HepG2 (cell line): ENCODE data around the gene C1orf115. TPM values are rescaled to one million over a fixed set of nuclear protein-coding genes. Genes with fewer than 3 reads are reported as not detected.

ENCODE experiments used
- ARNT ChIP-seq: fragments of 450-650 bp; IDR thresholded peaks from 2 replicates; pipeline ENCODE4 v1.6.1; 2017
- BCL6 ChIP-seq: IDR thresholded peaks from 2 replicates; pipeline ENCODE4 v1.6.1; 2016; ENCODE audit warnings: missing genetic modification reagents, missing compliant biosample characterization
- EEA1 ChIP-seq: sonication (generic); formaldehyde crosslinking; IDR thresholded peaks from 2 replicates; pipeline ENCODE4 v1.5.1; 2020; ENCODE audit warnings: mild to moderate bottlenecking, missing genetic modification reagents, borderline replicate concordance
- FOXA3 ChIP-seq: IDR thresholded peaks from 2 replicates; pipeline ENCODE4 v1.6.1; 2016; ENCODE audit warnings: missing genetic modification reagents, missing compliant biosample characterization
- MED1 ChIP-seq: sonication (generic); formaldehyde crosslinking; IDR thresholded peaks from 2 replicates; pipeline ENCODE4 v1.4.0; 2020; ENCODE audit warnings: missing genetic modification reagents
- PHF21A ChIP-seq: sonication (generic); formaldehyde crosslinking; IDR thresholded peaks from 2 replicates; pipeline ENCODE4 v1.5.0; 2020; ENCODE audit warnings: mild to moderate bottlenecking, missing genetic modification reagents
- THAP11 ChIP-seq: IDR thresholded peaks from 2 replicates; pipeline ENCODE4 v1.6.1; 2016; ENCODE audit warnings: missing biosample characterization, missing genetic modification reagents
- TOE1 ChIP-seq: sonication (generic); formaldehyde crosslinking; IDR thresholded peaks from 2 replicates; pipeline ENCODE4 v1.4.0; 2020; ENCODE audit warnings: mild to moderate bottlenecking, missing genetic modification reagents
- ZKSCAN8 ChIP-seq: IDR thresholded peaks from 2 replicates; pipeline ENCODE4 v1.6.1; 2016; ENCODE audit warnings: borderline replicate concordance, missing genetic modification reagents, missing compliant biosample characterization
- ZNF205 ChIP-seq: IDR thresholded peaks from 2 replicates; pipeline ENCODE4 v1.6.1; 2018; ENCODE audit warnings: missing biosample characterization, missing genetic modification reagents
- ZNF207 ChIP-seq: fragments of 450-650 bp; IDR thresholded peaks from 2 replicates; pipeline ENCODE4 v1.6.1; 2016; ENCODE audit warnings: antibody characterized with exemption, borderline replicate concordance
- ZNF557 ChIP-seq: sonication (generic); formaldehyde crosslinking; IDR thresholded peaks from 2 replicates; pipeline ENCODE4 v1.4.0; 2020; ENCODE audit warnings: missing genetic modification reagents
- ZNF709 ChIP-seq: sonication (generic); formaldehyde crosslinking; IDR thresholded peaks from 2 replicates; pipeline ENCODE4 v1.5.0; 2020; ENCODE audit warnings: mild to moderate bottlenecking, missing genetic modification reagents
- polyA plus RNA-seq, 8 experiments: library from polyadenylated mRNA; depleted of rRNA in 3 of 8; stranded (reverse) in 7 of 8; unstranded in 1 of 8; fragments of >200 nt; fragmentation: Illumina TruSeq in 4 of 8; extraction: Trizol in 4 of 8; gene quantifications; 2 replicates each; pipeline versions ENCODE4 v1.2.1 to v1.2.3, GENCODE V29; 2011 to 2016; ENCODE audit warnings: low read depth in 4 of 8, missing spikeins in 1 of 8, mixed read lengths in 1 of 8; ENCODE audit not compliant: insufficient read depth in 1 of 8
- total RNA-seq, 5 experiments: library from RNA; depleted of rRNA; stranded (reverse); fragments of >200 nt; fragmentation: Illumina TruSeq; extraction: Trizol; gene quantifications; 2 replicates each; pipeline ENCODE4 v1.2.3, GENCODE V29; 2016; ENCODE audit warnings: low read depth in 1 of 5
- TF ChIP-seq, protein P1 (sequence below): IDR thresholded peaks from 2 replicates; pipeline ENCODE4 v1.4.0; 2020; ENCODE audit warnings: mild to moderate bottlenecking, missing genetic modification reagents
- TF ChIP-seq, protein P2 (sequence below): sonication (generic); formaldehyde crosslinking; IDR thresholded peaks from 2 replicates; pipeline ENCODE4 v1.4.0; 2020; ENCODE audit warnings: missing genetic modification reagents
- TF ChIP-seq, protein P3 (sequence below): sonication (generic); formaldehyde crosslinking; IDR thresholded peaks from 2 replicates; pipeline ENCODE4 v1.9.0; 2022; ENCODE audit warnings: low read depth, missing genetic modification reagents
- TF ChIP-seq, protein P4 (sequence below): IDR thresholded peaks from 2 replicates; pipeline ENCODE4 v1.6.1; 2016; ENCODE audit warnings: missing genetic modification reagents, missing compliant biosample characterization
- TF ChIP-seq, protein P5 (sequence below), 2 experiments: sonication (generic) in 1 of 2; formaldehyde crosslinking in 1 of 2; IDR thresholded peaks; 2 replicates each; pipeline versions ENCODE4 v1.4.0 to v1.6.1; 2018 to 2020; ENCODE audit warnings: missing genetic modification reagents in 2 of 2, borderline replicate concordance in 1 of 2, low read depth in 1 of 2, mild to moderate bottlenecking in 1 of 2, missing biosample characterization in 1 of 2
- TF ChIP-seq, protein P6 (sequence below): sonication (generic); formaldehyde crosslinking; IDR thresholded peaks from 2 replicates; pipeline ENCODE4 v1.8.0; 2022; ENCODE audit warnings: mild to moderate bottlenecking, missing genetic modification reagents, borderline replicate concordance

The C1orf115 gene
- total and polyA plus RNA-seq, 2 of the 13 experiments (the other 11 are each of a cell fraction or from before 2014, with no cell fraction given) = 25.2 to 85.9 TPM

DNA sequence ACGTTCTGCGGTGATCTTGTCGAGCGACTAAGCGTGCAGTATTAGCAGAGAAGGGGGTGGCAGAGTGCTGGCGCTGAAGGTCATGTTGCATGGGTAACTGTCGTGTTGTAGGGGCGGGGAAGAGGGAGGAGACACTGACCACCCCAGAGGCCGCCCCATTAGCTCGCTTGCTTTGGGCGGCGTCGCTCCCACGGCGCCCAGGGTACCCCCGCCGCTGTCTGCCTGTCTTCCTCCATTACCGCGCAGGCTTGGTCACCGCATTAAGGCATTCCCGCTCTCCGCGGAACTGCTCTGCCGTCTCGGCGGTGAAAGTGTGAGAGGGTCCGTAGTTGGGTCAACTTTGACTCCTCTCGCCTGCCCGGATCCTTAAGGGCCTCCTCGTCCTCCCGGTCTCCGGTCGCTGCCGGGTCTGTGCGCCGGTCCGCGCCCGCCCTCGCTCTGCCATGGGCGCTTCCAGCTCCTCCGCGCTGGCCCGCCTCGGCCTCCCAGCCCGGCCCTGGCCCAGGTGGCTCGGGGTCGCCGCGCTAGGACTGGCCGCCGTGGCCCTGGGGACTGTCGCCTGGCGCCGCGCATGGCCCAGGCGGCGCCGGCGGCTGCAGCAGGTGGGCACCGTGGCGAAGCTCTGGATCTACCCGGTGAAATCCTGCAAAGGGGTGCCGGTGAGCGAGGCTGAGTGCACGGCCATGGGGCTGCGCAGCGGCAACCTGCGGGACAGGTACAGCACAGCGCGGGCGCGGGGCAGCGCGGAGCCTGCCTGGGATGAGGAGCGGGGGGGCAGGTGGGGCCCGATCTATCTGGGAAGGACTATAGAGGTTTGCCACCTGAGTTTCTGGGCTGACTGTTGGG is 58.1 kb downstream of the C1orf115 start, which contains the start of gene MTARC2 (continued):
- TF ChIP-seq, protein P1, sequence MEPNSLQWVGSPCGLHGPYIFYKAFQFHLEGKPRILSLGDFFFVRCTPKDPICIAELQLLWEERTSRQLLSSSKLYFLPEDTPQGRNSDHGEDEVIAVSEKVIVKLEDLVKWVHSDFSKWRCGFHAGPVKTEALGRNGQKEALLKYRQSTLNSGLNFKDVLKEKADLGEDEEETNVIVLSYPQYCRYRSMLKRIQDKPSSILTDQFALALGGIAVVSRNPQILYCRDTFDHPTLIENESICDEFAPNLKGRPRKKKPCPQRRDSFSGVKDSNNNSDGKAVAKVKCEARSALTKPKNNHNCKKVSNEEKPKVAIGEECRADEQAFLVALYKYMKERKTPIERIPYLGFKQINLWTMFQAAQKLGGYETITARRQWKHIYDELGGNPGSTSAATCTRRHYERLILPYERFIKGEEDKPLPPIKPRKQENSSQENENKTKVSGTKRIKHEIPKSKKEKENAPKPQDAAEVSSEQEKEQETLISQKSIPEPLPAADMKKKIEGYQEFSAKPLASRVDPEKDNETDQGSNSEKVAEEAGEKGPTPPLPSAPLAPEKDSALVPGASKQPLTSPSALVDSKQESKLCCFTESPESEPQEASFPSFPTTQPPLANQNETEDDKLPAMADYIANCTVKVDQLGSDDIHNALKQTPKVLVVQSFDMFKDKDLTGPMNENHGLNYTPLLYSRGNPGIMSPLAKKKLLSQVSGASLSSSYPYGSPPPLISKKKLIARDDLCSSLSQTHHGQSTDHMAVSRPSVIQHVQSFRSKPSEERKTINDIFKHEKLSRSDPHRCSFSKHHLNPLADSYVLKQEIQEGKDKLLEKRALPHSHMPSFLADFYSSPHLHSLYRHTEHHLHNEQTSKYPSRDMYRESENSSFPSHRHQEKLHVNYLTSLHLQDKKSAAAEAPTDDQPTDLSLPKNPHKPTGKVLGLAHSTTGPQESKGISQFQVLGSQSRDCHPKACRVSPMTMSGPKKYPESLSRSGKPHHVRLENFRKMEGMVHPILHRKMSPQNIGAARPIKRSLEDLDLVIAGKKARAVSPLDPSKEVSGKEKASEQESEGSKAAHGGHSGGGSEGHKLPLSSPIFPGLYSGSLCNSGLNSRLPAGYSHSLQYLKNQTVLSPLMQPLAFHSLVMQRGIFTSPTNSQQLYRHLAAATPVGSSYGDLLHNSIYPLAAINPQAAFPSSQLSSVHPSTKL = peak; percentile 71
- peak; percentile 42; the same call in 1 of the 2 replicates for TF ChIP-seq FOXA3 (CRISPR knock-in tag)
- TF ChIP-seq, protein P2, sequence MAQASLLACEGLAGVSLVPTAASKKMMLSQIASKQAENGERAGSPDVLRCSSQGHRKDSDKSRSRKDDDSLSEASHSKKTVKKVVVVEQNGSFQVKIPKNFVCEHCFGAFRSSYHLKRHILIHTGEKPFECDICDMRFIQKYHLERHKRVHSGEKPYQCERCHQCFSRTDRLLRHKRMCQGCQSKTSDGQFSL = peak; percentile 17; the same call in 1 of the 2 replicates
- TF ChIP-seq THAP11 = peak; percentile 12; the same call in 1 of the 2 replicates
- TF ChIP-seq, protein P3, sequence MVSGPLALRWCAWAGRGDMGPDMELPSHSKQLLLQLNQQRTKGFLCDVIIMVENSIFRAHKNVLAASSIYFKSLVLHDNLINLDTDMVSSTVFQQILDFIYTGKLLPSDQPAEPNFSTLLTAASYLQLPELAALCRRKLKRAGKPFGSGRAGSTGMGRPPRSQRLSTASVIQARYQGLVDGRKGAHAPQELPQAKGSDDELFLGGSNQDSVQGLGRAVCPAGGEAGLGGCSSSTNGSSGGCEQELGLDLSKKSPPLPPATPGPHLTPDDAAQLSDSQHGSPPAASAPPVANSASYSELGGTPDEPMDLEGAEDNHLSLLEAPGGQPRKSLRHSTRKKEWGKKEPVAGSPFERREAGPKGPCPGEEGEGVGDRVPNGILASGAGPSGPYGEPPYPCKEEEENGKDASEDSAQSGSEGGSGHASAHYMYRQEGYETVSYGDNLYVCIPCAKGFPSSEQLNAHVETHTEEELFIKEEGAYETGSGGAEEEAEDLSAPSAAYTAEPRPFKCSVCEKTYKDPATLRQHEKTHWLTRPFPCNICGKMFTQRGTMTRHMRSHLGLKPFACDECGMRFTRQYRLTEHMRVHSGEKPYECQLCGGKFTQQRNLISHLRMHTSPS (CRISPR knock-in tag) = peak; percentile 33; the same call in 1 of the 2 replicates
- TF ChIP-seq MED1 (CRISPR knock-in tag) = peak; percentile 51; the same call in 1 of the 2 replicates
- peak; percentile 68 for TF ChIP-seq EEA1 (CRISPR knock-in tag)
- TF ChIP-seq ZNF207 = no peak
- 0 out of 2 replicates have a peak, but pooled peaks have one; percentile 40 for TF ChIP-seq ZKSCAN8 (CRISPR knock-in tag)
- TF ChIP-seq ZNF205 (CRISPR knock-in tag) = peak; percentile 50; the same call in 1 of the 2 replicates
- TF ChIP-seq, protein P4, sequence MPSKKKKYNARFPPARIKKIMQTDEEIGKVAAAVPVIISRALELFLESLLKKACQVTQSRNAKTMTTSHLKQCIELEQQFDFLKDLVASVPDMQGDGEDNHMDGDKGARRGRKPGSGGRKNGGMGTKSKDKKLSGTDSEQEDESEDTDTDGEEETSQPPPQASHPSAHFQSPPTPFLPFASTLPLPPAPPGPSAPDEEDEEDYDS = peak; percentile 82
- TF ChIP-seq ZNF709 = peak; percentile 53; the same call in 1 of the 2 replicates
- TF ChIP-seq ARNT = no peak
- TF ChIP-seq ZNF557 (CRISPR knock-in tag) = peak; percentile 75; the same call in 1 of the 2 replicates
- TF ChIP-seq PHF21A (CRISPR knock-in tag) = peak; percentile 57; the same call in 1 of the 2 replicates
- TF ChIP-seq, protein P5, sequence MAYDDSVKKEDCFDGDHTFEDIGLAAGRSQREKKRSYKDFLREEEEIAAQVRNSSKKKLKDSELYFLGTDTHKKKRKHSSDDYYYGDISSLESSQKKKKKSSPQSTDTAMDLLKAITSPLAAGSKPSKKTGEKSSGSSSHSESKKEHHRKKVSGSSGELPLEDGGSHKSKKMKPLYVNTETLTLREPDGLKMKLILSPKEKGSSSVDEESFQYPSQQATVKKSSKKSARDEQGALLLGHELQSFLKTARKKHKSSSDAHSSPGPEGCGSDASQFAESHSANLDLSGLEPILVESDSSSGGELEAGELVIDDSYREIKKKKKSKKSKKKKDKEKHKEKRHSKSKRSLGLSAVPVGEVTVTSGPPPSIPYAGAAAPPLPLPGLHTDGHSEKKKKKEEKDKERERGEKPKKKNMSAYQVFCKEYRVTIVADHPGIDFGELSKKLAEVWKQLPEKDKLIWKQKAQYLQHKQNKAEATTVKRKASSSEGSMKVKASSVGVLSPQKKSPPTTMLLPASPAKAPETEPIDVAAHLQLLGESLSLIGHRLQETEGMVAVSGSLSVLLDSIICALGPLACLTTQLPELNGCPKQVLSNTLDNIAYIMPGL (CRISPR knock-in tag; IDR thresholded peaks at IDR 0.05; ENCODE audit: borderline replicate concordance in 1 of 2, low read depth in 1 of 2) = peak; percentile 61 to 86; a peak in 3 of 4 replicates
- TF ChIP-seq, protein P6, sequence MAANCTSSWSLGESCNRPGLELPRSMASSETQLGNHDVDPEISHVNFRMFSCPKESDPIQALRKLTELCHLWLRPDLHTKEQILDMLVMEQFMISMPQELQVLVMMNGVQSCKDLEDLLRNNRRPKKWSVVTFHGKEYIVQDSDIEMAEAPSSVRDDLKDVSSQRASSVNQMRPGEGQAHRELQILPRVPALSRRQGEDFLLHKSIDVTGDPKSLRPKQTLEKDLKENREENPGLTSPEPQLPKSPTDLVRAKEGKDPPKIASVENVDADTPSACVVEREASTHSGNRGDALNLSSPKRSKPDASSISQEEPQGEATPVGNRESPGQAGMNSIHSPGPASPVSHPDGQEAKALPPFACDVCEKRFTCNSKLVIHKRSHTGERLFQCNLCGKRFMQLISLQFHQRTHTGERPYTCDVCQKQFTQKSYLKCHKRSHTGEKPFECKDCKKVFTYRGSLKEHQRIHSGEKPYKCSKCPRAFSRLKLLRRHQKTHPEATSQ = 0 out of 2 replicates have a peak, but pooled peaks have one; percentile 35
- TF ChIP-seq BCL6 = peak; percentile 68
- TF ChIP-seq TOE1 (CRISPR knock-in tag) = no peak
